IgD-negative memory B cell (primary cell): ENCODE measurements around the gene MAX. TPM values are rescaled to one million over a fixed set of nuclear protein-coding genes. Genes with fewer than 3 reads are reported as not detected.

Experiments
- H3K27ac Mint-ChIP-seq, 3 donors: one replicate each; pipeline ENCODE4 v1.8.0; 2020 to 2022; ENCODE audit warnings: mild to moderate bottlenecking in 3 of 3, mixed read lengths in 3 of 3, moderate library complexity in 1 of 3
- H3K27me3 Mint-ChIP-seq: one replicate; pipeline ENCODE4 v1.8.0; 2021; ENCODE audit warnings: mixed read lengths
- H3K36me3 Mint-ChIP-seq: one replicate; pipeline ENCODE4 v1.8.0; 2020; ENCODE audit warnings: mild to moderate bottlenecking, mixed read lengths
- H3K4me1 Mint-ChIP-seq, 3 donors: one replicate each; pipeline ENCODE4 v1.8.0; 2020 to 2022; ENCODE audit warnings: mixed read lengths in 3 of 3, mild to moderate bottlenecking in 1 of 3
- H3K4me3 Mint-ChIP-seq, 4 donors: one replicate each; pipeline ENCODE4 v1.8.0; 2020 to 2022; ENCODE audit warnings: mild to moderate bottlenecking in 4 of 4, mixed read lengths in 4 of 4, moderate library complexity in 3 of 4
- H3K9me3 Mint-ChIP-seq, 3 donors: one replicate each; pipeline ENCODE4 v1.8.0; 2020 to 2021; ENCODE audit warnings: mixed read lengths in 3 of 3, mild to moderate bottlenecking in 1 of 3
- polyA plus RNA-seq: library from polyadenylated mRNA; unstranded; fragments of 300-500 nt; fragmentation: Illumina TruSeq; gene quantifications from one replicate; pipeline ENCODE4 v1.2.3, GENCODE V29; 2021

MAX gene
- polyA plus RNA-seq: 131 TPM

GRCh38 chr14:65102441-65103149 is at the start of gene MAX:
Gene MAX (minus strand): TSS chr14:65102517. CDS start chr14:65102339, 178 bp downstream.
- H3K4me1 Mint-ChIP-seq: peaks cover 17 to 31% (median 27%) of the 10 kb centered on the region in 3 donors
- H3K9me3 Mint-ChIP-seq: no peaks in the 10 kb centered on the region
- peak within 1 kb of the TSS; percentile 82 to 99 (median 97) for H3K27ac Mint-ChIP-seq
- H3K4me3 Mint-ChIP-seq: peak within 1 kb of the TSS; percentile 80 to 100 (median 96)
- no peaks in the 10 kb centered on the region for H3K36me3 Mint-ChIP-seq
- no peaks in the 10 kb centered on the region for H3K27me3 Mint-ChIP-seq

- peaks cover 7 to 9% (median 7%) of the 10 kb centered on the region in 3 donors for H3K4me1 Mint-ChIP-seq
- H3K4me3 Mint-ChIP-seq: peak overlapping the region in 1 of 4 donors; percentile 12
- H3K36me3 Mint-ChIP-seq: peaks cover 4% of the 10 kb centered on the region
- no peaks in the 10 kb centered on the region for H3K9me3 Mint-ChIP-seq
- H3K27me3 Mint-ChIP-seq: peaks cover 5% of the 10 kb centered on the region
- H3K27ac Mint-ChIP-seq: no peak overlapping the region
Measured at GRCh38 chr14:65151609-65151956, 49.3 kb upstream of the MAX start.

GRCh38 chr14:65150898-65151608 is 48.7 kb upstream of the MAX start:
- peaks cover 1% of the 10 kb centered on the region for H3K27me3 Mint-ChIP-seq
- peak overlapping the region in 1 of 3 donors; percentile 56 for H3K27ac Mint-ChIP-seq
- no peak overlapping the region for H3K4me3 Mint-ChIP-seq
- peaks cover 3 to 5% (median 3%) of the 10 kb centered on the region in 3 donors for H3K4me1 Mint-ChIP-seq
- no peaks in the 10 kb centered on the region for H3K9me3 Mint-ChIP-seq
- H3K36me3 Mint-ChIP-seq: peaks cover 4% of the 10 kb centered on the region

- Mint-ChIP-seq H3K27me3 (peaks cover 9% of the 10 kb centered on the region), H3K4me1 (no peaks in the 10 kb centered on the region), H3K36me3 (peaks cover 4% of the 10 kb centered on the region), H3K9me3 (no peaks in the 10 kb centered on the region), H3K27ac (no peak overlapping the region), H3K4me3 (no peak overlapping the region)
Measured at GRCh38 chr14:65149116-65149515, 46.8 kb upstream of the MAX start.

- peaks cover 13% of the 10 kb centered on the region for H3K27me3 Mint-ChIP-seq
- no peak overlapping the region for H3K27ac Mint-ChIP-seq
- H3K4me3 Mint-ChIP-seq: no peak overlapping the region
- H3K36me3 Mint-ChIP-seq: peaks cover 2% of the 10 kb centered on the region
- H3K9me3 Mint-ChIP-seq: no peaks in the 10 kb centered on the region
- no peaks in the 10 kb centered on the region for H3K4me1 Mint-ChIP-seq
Measured at GRCh38 chr14:65144170-65144569, 41.9 kb upstream of the MAX start.

- H3K36me3 Mint-ChIP-seq: no peaks in the 10 kb centered on the region
- peaks cover 13% of the 10 kb centered on the region for H3K27me3 Mint-ChIP-seq
- H3K4me3 Mint-ChIP-seq: no peak overlapping the region
- H3K9me3 Mint-ChIP-seq: no peaks in the 10 kb centered on the region
- H3K4me1 Mint-ChIP-seq: no peaks in the 10 kb centered on the region
- peak overlapping the region in 1 of 3 donors; percentile 31 for H3K27ac Mint-ChIP-seq
Measured at GRCh38 chr14:65142914-65143625, 40.8 kb upstream of the MAX start.

- Mint-ChIP-seq H3K4me3 (no peak overlapping the region), H3K27me3 (peaks cover 13% of the 10 kb centered on the region), H3K36me3 (no peaks in the 10 kb centered on the region), H3K27ac (no peak overlapping the region), H3K4me1 (no peaks in the 10 kb centered on the region), H3K9me3 (no peaks in the 10 kb centered on the region)
Measured at GRCh38 chr14:65142429-65142828, 40.1 kb upstream of the MAX start.

GRCh38 chr14:65141523-65141922 is 39.2 kb upstream of the MAX start:
- no peak overlapping the region for H3K4me3 Mint-ChIP-seq
- no peaks in the 10 kb centered on the region for H3K9me3 Mint-ChIP-seq
- no peaks in the 10 kb centered on the region for H3K4me1 Mint-ChIP-seq
- no peaks in the 10 kb centered on the region for H3K36me3 Mint-ChIP-seq
- H3K27ac Mint-ChIP-seq: no peak overlapping the region
- H3K27me3 Mint-ChIP-seq: peaks cover 13% of the 10 kb centered on the region

GRCh38 chr14:65137648-65138307 is 35.5 kb upstream of the MAX start:
- H3K27ac Mint-ChIP-seq: no peak overlapping the region
- H3K4me1 Mint-ChIP-seq: no peaks in the 10 kb centered on the region
- no peaks in the 10 kb centered on the region for H3K9me3 Mint-ChIP-seq
- H3K36me3 Mint-ChIP-seq: no peaks in the 10 kb centered on the region
- no peaks in the 10 kb centered on the region for H3K27me3 Mint-ChIP-seq
- no peak overlapping the region for H3K4me3 Mint-ChIP-seq

- Mint-ChIP-seq H3K27me3 (no peaks in the 10 kb centered on the region), H3K4me3 (no peak overlapping the region), H3K9me3 (no peaks in the 10 kb centered on the region), H3K36me3 (no peaks in the 10 kb centered on the region), H3K27ac (no peak overlapping the region), H3K4me1 (peaks cover 0 to 1% (median 0%) of the 10 kb centered on the region in 3 donors)
Measured at GRCh38 chr14:65134651-65135579, 32.6 kb upstream of the MAX start.

GRCh38 chr14:65132855-65133254 is 30.5 kb upstream of the MAX start:
- Mint-ChIP-seq H3K27ac (no peak overlapping the region), H3K27me3 (no peaks in the 10 kb centered on the region), H3K4me3 (no peak overlapping the region), H3K36me3 (no peaks in the 10 kb centered on the region), H3K9me3 (no peaks in the 10 kb centered on the region), H3K4me1 (peaks cover 0 to 1% (median 0%) of the 10 kb centered on the region in 3 donors)

GRCh38 chr14:65131301-65131701 is 29.0 kb upstream of the MAX start:
- no peak overlapping the region for H3K27ac Mint-ChIP-seq
- H3K4me1 Mint-ChIP-seq: peaks cover 0 to 1% (median 0%) of the 10 kb centered on the region in 3 donors
- no peak overlapping the region for H3K4me3 Mint-ChIP-seq
- H3K27me3 Mint-ChIP-seq: no peaks in the 10 kb centered on the region
- H3K9me3 Mint-ChIP-seq: no peaks in the 10 kb centered on the region
- H3K36me3 Mint-ChIP-seq: no peaks in the 10 kb centered on the region

- no peaks in the 10 kb centered on the region for H3K9me3 Mint-ChIP-seq
- H3K27me3 Mint-ChIP-seq: no peaks in the 10 kb centered on the region
- H3K4me1 Mint-ChIP-seq: peaks cover 0 to 1% (median 0%) of the 10 kb centered on the region in 3 donors
- no peaks in the 10 kb centered on the region for H3K36me3 Mint-ChIP-seq
- H3K27ac Mint-ChIP-seq: no peak overlapping the region
- H3K4me3 Mint-ChIP-seq: no peak overlapping the region
Measured at GRCh38 chr14:65128096-65128495, 25.8 kb upstream of the MAX start.
